HG03521 (cell line): ENCODE measurements around the gene ACP5.
"Not testable (repeated sequence)": the region's sequence is repeated elsewhere in the genome, so short reads cannot be mapped to it uniquely, and the experiment has no call there.

Source experiments
- ATAC-seq: cut with Tn5 transposase; IDR thresholded peaks from one replicate; pipeline ENCODE4 v1.9.1; 2021; ENCODE audit warnings: mild to moderate bottlenecking, moderate library complexity; ENCODE audit not compliant: unreplicated experiment

ACP5 gene

DNA sequence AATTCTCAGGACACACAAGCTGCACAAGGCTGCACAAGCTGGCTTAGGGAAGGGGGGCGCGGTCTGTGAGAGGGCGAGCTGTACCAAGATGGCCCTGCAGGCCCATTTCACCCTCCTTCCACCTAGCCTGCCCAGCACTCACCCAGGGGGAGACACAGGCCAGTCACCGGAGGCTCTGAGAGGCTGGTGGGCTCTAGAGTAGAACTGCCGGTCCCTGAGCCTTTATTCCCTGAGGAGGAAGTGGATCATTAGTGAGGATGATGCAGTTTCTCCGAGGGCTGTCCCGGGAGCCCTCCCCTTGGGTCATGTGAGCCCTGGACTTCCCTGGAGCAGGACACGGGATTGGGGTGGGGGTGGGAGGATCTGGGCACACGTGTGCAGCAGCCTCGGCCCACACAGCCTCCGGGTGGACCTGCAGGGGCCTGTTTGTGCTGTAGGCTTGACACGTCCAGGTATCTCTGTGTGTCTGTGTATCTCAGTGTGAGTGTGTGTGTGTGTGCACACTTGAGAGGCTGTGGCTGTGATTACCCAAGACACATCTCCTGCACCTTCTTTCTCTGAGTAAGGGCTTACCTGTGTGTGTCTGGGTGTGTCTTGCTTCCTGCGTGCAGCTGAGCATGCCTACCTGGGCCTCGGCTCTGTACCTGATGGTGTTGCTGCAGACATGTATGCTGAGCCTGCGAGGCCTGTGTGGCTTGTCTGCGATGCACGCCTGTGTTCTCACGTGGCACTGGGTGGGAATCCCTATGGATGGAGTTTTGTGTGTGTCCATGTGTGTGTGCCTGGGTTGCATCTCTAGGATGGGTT lies at the start of gene ACP5:
Gene ACP5, minus strand, starts transcription at position 195 of the 807 bp plus-strand sequence. CDS start 328 bp downstream, outside the sequence.
- no peak for ATAC-seq

- ATAC-seq = no peak
Measured at GRCh38 chr19:11626252-11626651, 48.8 kb upstream of the ACP5 start.

DNA sequence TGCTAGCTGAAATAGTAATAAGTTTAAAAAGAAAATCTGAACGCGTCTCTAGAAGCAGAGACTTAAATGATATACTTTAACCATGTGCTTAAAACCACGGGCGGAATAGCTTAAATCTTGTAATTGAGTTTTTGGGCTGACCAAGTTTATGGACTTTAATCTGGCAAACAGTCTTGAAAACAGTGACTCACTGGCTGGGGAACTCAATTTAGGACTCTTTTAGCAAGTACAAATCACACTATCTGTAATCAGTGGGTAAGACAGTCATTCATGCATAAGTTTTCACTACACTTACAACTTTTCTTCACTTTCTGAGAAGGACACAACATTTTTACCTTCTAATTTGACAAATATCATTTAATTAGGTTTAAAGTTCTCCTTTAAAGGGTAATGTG lies 46.6 kb upstream of the ACP5 start:
- no peak for ATAC-seq

DNA sequence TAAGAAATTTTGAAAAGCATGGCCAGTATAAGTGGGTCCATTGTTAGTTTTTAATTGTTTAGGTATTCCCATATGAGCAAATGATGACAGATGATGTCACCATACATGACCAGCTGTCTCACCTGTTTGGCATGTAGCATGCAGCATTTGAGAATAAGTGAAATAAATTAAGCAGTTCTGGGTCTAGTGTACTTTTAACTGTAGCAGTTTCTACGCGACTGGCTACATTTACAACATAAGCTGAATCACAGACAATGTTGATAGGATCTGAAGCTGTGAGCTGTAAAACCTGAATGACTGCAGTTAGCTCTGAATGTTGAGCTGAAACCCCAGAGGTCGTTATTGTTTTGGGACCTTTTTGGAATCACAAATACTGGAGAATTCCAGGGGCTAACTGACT lies 45.0 kb upstream of the ACP5 start:
- ATAC-seq = not testable (repeated sequence)

- no peak for ATAC-seq
Measured at GRCh38 chr19:11620553-11620952, 43.1 kb upstream of the ACP5 start.

GRCh38 chr19:11617180-11618062 lies 40.0 kb upstream of the ACP5 start:
- ATAC-seq = no peak

GRCh38 chr19:11612816-11613511 lies 35.5 kb upstream of the ACP5 start:
- ATAC-seq = no peak

GRCh38 chr19:11611730-11612129 lies 34.3 kb upstream of the ACP5 start:
- no peak for ATAC-seq

GRCh38 chr19:11606484-11606883 lies 29.0 kb upstream of the ACP5 start:
- ATAC-seq = no peak

DNA sequence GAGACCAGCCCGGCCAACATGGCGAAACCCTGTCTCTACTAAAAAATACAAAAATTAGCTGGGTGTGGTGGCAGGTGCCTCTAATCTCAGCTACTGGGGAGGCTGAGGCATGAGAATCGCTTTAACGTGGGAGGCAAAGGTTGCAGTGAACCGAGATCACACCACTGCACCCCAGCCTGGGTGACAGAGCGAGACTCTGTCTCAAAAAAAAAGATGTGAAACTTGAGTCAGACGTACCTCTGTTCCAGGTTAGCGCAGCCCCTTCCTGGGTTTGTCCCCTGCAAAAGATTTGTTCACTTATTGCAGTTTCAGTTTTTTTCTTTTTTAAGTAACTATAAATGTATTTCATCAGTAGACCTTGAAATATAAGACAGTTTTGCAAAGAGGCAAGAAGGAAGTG lies 22.3 kb upstream of the ACP5 start:
- not testable (repeated sequence) for ATAC-seq

- no peak for ATAC-seq
Measured at GRCh38 chr19:11598746-11599145, 21.3 kb upstream of the ACP5 start.

DNA sequence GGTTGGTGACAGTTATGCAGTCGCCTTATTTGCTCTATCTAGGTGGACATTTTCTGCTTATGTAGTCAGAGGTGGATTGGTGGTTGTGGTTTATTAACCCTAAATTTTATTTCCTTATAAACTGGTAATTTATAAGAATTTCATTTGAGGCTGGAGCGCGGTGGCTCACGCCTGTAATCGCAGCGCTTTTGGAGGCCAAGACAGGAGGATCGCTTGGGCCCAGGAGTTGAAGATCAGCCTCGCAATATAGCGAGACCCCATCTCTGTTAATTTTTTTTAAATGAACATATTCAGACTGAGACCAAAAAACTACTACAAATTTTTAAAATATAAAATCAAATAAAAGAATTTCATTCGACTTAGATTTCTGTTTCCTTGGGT lies 20.6 kb upstream of the ACP5 start:
- no peak for ATAC-seq

GRCh38 chr19:11597202-11598102 lies 20.0 kb upstream of the ACP5 start, which contains the start of gene ZNF627:
Gene ZNF627 (plus strand): TSS chr19:11597483. CDS start chr19:11597628, 145 bp downstream.
- ATAC-seq = peak; percentile 97

- ATAC-seq = no peak
Measured at GRCh38 chr19:11596156-11596555, 18.7 kb upstream of the ACP5 start.

- no peak for ATAC-seq
Measured at GRCh38 chr19:11594084-11594483, 16.6 kb upstream of the ACP5 start.

GRCh38 chr19:11587975-11588631 lies 10.7 kb upstream of the ACP5 start:
- ATAC-seq = no peak

DNA sequence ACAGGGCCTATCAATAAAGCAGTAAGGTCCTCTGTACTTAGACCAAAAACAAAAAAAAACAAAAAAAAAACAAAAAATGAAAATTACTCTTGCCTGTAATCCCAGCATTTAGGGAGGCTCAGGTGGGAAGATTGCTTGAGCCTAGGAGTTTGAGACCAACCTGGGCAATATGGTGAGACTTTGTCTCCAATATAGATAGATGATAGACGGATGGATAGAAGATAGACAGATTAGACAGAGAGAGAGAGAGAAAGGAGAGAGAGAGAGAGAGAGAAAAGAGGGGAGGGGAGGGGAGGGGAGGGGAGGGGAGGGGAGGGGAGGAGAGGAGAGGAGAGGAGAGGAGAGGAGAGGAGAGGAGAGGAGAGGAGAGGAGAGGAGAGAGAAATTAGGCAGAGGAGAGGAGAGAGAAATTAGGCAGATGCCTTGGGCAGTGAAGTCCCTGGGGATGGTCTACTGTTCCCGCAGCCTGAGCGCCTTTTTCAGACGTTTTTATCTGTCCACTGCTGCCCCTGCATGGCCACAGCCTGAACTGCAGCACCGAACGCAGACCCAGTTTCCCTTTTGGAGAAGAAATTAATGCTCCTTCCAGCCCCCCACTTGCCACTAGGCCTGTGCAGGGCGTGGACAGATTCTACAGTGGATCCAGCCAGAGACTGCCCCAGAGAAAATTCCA lies 10.0 kb upstream of the ACP5 start:
- no peak for ATAC-seq

GRCh38 chr19:11586331-11586730 lies 8.9 kb upstream of the ACP5 start:
- no peak for ATAC-seq

DNA sequence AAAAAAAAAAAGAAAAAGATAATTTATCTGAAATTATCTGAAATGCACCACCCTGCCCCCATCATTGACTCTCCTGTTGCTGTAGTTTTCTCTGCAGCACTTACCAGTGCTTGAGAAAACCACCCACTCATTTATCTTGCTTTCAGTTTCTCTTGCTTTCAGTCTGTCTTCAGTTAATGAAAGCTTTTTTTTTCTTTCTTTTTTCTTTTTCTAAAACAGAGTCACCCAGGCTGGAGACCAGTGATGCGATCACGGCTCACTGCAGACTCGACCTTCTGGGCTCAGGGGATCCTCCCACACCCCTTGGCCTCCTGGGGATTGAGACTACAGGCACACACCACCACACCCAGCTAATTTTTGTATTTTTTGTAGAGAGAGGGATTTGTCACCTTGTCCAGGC lies 4.3 kb upstream of the ACP5 start:
- ATAC-seq = peak; percentile 68
